HG03575 (cell line): ENCODE data around the gene NATD1.

Experiments used
- ATAC-seq: cut with Tn5 transposase; IDR thresholded peaks from one replicate; pipeline ENCODE4 v1.9.1; 2021; ENCODE audit not compliant: unreplicated experiment, insufficient number of reproducible peaks, low FRiP score; ENCODE audit errors: extremely low read depth

NATD1 gene

GRCh38 chr17:21278450-21279197 is 25.4 kb upstream of the NATD1 start:
- ATAC-seq: no peak

- ATAC-seq: no peak
These were observed 24.1 kb upstream of the NATD1 start for GRCh38 chr17:21277332-21277731.

- ATAC-seq: no peak
These were observed 23.0 kb upstream of the NATD1 start for GRCh38 chr17:21276264-21276588.

GRCh38 chr17:21275579-21276263 is 22.5 kb upstream of the NATD1 start:
- ATAC-seq: peak; percentile 41

- no peak for ATAC-seq
These were observed 21.9 kb upstream of the NATD1 start for GRCh38 chr17:21275047-21275578.

- no peak for ATAC-seq
These were observed 19.9 kb upstream of the NATD1 start for GRCh38 chr17:21272881-21273792.

- no peak for ATAC-seq
These were observed 19.0 kb upstream of the NATD1 start for GRCh38 chr17:21272250-21272649.

- no peak for ATAC-seq
These were observed 18.4 kb upstream of the NATD1 start for GRCh38 chr17:21271454-21272183.

GRCh38 chr17:21269394-21269793 is 16.2 kb upstream of the NATD1 start:
- no peak for ATAC-seq

- ATAC-seq: no peak
These were observed 15.5 kb upstream of the NATD1 start for GRCh38 chr17:21268596-21269188.

GRCh38 chr17:21263376-21263775 is 10.2 kb upstream of the NATD1 start:
- ATAC-seq: no peak

- no peak for ATAC-seq
These were observed 9.2 kb upstream of the NATD1 start for GRCh38 chr17:21262259-21262993.

GRCh38 chr17:21258593-21258992 is 5.4 kb upstream of the NATD1 start:
- ATAC-seq: no peak

GRCh38 chr17:21253646-21254441 is 634 bp upstream of the NATD1 start:
- no peak for ATAC-seq

- ATAC-seq: no peak
These were observed 868 bp downstream of the NATD1 start for GRCh38 chr17:21252289-21252795.

- ATAC-seq: no peak
These were observed 1.7 kb downstream of the NATD1 start for GRCh38 chr17:21251337-21252010.
